ENCODE data around the gene BLID. TPM values are rescaled to one million over a fixed set of nuclear protein-coding genes. Genes with fewer than 3 reads are reported as not detected.

BLID gene
- total RNA-seq, 1 donor from 2014 or later, result not detected

- ATAC-seq (ENCODE audit: low read depth) (no peak), DNase-seq (no peak)
- no peaks in the 10 kb centered on the region for H3K9me3 Mint-ChIP-seq
- no peak overlapping the region for H3K27ac Mint-ChIP-seq
- no peak for TF ChIP-seq CTCF (IDR thresholded peaks at IDR 0.05)
- intact Hi-C loops (cut with micrococcal nuclease), result no loop called here
- H3K4me1 Mint-ChIP-seq, result peaks cover 11% of the 10 kb centered on the region
- CTCF ChIA-PET, result no interaction called here
- peaks cover 30% of the 10 kb centered on the region for H3K27me3 Mint-ChIP-seq
- H3K4me3 Mint-ChIP-seq, result no peak overlapping the region
- POLR2A ChIA-PET, result no interaction called here
- H3K36me3 Mint-ChIP-seq (ENCODE audit: low read depth), result no peaks in the 10 kb centered on the region
These were observed 17.6 kb downstream of the BLID start for GRCh38 chr11:122098261-122098980.

- TF ChIP-seq CTCF (IDR thresholded peaks at IDR 0.05), result no peak
- CTCF ChIA-PET, result no interaction called here
- no peaks in the 10 kb centered on the region for H3K36me3 Mint-ChIP-seq (ENCODE audit: low read depth)
- no peak overlapping the region for H3K4me3 Mint-ChIP-seq
- peaks cover 30% of the 10 kb centered on the region for H3K27me3 Mint-ChIP-seq
- intact Hi-C loops (cut with micrococcal nuclease), result no loop called here
- ATAC-seq (ENCODE audit: low read depth) (no peak), DNase-seq (no peak)
- H3K9me3 Mint-ChIP-seq, result no peaks in the 10 kb centered on the region
- peaks cover 11% of the 10 kb centered on the region for H3K4me1 Mint-ChIP-seq
- no peak overlapping the region for H3K27ac Mint-ChIP-seq
- POLR2A ChIA-PET, result no interaction called here
These were observed 18.5 kb downstream of the BLID start for GRCh38 chr11:122097419-122098001.

GRCh38 chr11:122096272-122097112 lies 19.5 kb downstream of the BLID start:
- intact Hi-C loops (cut with micrococcal nuclease), result no loop called here
- DNase-seq (no peak), ATAC-seq (ENCODE audit: low read depth) (no peak)
- Mint-ChIP-seq H3K4me3 (no peak overlapping the region), H3K4me1 (peaks cover 11% of the 10 kb centered on the region), H3K9me3 (no peaks in the 10 kb centered on the region), H3K27ac (no peak overlapping the region), H3K36me3 (ENCODE audit: low read depth) (no peaks in the 10 kb centered on the region), H3K27me3 (peaks cover 31% of the 10 kb centered on the region)
- POLR2A ChIA-PET, result no interaction called here
- TF ChIP-seq CTCF (IDR thresholded peaks at IDR 0.05), result no peak
- CTCF ChIA-PET, result no interaction called here

GRCh38 chr11:122095681-122096262 lies 20.2 kb downstream of the BLID start:
- intact Hi-C loops (cut with micrococcal nuclease), result no loop called here

More at GRCh38 chr11:122095681-122096262, 20.2 kb downstream of the BLID start:
- ChIA-PET CTCF (no interaction called here), POLR2A (no interaction called here)
- Mint-ChIP-seq H3K27ac (no peak overlapping the region), H3K4me3 (no peak overlapping the region), H3K27me3 (peaks cover 31% of the 10 kb centered on the region), H3K9me3 (no peaks in the 10 kb centered on the region), H3K4me1 (peaks cover 5% of the 10 kb centered on the region), H3K36me3 (ENCODE audit: low read depth) (no peaks in the 10 kb centered on the region)
- no peak for DNase-seq
- ATAC-seq (ENCODE audit: low read depth), result no peak
- no peak for TF ChIP-seq CTCF (IDR thresholded peaks at IDR 0.05)
